Effector CD8-positive, alpha-beta T cell (primary cell): Measurements from ENCODE around the gene AIRE.
"Not testable (repeated sequence)": the region's sequence is repeated elsewhere in the genome, so short reads cannot be mapped to it uniquely, and the experiment has no call there.

Experiments used
- DNase-seq: peaks from one replicate; lab custom pipeline; 2025; lab: John Stamatoyannopoulos, UW
- total RNA-seq, 4 experiments: gene quantifications; one replicate each; lab custom pipeline; 2026; lab: John Stamatoyannopoulos, UW

Gene AIRE
- 0 reads per million in 4 experiments for total RNA-seq

DNA sequence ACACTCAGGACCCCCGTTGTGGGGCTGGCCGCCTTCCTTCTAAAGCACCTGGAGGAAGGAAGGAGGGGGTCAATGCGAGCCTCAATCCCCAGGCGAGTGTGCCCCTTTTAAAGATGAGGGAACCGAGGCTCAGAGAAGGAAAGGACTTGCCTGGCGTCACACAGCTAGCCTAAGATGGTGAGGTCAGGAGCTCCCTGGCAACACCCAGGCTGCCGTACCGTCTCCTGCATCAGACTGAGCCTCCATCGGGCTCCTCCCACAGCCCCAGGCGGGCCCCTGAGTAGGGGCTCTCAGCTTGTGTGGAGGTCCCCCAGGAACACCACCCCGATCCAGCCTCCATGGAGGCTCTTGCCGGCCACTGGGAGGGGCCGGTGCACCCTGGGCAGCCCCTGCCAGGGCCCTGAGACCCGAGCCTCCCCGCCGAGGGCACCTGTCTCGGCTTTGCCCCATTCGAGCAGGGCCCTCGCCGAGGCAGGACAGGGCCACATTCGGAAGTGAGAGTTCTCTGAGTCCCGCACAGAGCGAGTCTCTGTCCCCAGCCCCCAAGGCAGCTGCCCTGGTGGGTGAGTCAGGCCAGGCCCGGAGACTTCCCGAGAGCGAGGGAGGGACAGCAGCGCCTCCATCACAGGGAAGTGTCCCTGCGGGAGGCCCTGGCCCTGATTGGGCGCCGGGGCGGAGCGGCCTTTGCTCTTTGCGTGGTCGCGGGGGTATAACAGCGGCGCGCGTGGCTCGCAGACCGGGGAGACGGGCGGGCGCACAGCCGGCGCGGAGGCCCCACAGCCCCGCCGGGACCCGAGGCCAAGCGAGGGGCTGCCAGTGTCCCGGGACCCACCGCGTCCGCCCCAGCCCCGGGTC, at the start of gene AIRE:
Gene AIRE (plus strand): TSS at position 739 of the 855 bp plus-strand sequence. CDS start 131 bp downstream, outside the sequence.
- DNase-seq: no peak

DNA sequence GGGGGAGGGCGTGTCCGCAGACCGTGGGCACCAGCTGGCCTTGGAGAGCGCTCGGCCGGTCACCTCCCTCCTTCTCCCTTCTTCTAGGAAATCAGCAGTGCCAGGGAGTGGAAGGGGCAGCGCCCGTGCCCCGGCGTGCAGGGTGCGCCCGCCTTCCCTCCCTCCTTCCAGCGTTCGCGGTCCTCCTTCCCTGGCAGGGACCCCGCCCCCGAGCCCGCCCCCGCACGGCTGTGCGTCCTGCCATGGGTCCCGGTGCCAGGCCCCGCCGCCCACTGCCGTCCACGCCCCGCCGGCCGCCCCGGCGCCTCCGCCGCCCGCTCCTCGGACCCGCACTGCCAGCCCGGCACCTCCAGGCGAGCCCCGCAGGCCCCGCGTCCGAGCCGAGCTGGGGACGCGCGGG, 45.3 kb upstream of the AIRE start:
- not testable (repeated sequence) for DNase-seq

DNA sequence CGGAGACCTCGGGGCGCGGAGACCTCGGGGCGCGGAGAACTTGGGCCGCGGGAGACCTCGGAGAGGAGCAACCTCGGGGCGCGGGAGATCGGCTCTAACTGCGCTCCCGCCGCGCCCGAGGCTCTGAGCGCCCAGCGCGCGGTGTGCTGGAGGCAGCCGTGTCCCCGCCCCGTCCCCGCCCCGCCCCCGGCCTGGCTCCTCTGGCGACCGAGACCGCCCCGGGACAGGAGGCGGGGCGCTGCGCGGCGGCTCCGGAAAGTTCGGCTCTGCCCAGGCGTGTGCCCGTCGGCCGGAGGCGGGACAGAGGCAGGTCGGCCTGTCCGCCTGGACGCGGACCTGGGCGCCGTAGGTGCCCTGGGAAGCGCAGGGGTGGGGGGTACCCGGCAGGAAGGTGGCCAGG, 44.8 kb upstream of the AIRE start, which contains the start of gene ICOSLG:
Gene ICOSLG (minus strand): TSS at position 102 of the 400 bp plus-strand sequence. CDS start 126 bp downstream, outside the sequence.
- DNase-seq: not testable (repeated sequence)

DNA sequence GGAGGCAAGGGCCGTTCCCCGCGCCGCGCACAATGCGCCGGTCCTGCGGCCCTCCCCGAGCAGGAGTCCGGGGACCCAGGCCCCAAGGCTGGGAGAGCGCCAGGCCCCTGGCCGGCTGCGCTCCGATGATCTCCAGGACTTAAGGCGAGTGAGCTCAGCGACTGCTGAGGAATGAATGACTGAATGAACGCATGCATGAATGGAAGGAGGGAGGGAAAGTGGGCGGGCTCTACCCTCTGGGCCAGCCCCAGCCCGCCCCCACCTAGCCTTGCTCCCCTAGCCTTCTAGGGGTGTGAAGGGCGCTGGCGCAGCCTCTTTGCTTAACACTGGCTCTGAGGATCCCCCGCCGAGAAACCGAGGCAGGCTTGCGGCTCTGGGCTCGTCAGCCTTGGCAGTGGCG, 44.4 kb upstream of the AIRE start:
- DNase-seq: not testable (repeated sequence)

DNA sequence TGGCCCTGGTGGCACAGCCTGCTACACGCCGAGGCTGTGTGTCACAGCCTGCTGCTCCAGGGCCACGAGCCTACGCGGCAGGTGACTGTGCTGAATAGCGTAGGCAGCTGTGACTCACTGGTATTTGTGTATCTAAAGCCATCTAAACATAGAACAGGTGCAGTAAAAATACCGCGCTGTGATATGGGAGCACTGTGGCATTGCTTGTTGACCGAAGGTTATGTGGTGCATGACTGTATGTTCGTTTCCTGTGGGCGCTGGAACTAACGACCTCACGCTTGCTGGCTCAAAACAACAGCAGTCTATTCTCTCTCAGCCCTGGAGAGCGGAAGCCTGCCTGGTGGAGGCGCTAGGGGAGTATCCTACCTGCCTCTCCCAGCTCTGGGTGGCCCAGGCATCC, 41.7 kb upstream of the AIRE start:
- not testable (repeated sequence) for DNase-seq

DNA sequence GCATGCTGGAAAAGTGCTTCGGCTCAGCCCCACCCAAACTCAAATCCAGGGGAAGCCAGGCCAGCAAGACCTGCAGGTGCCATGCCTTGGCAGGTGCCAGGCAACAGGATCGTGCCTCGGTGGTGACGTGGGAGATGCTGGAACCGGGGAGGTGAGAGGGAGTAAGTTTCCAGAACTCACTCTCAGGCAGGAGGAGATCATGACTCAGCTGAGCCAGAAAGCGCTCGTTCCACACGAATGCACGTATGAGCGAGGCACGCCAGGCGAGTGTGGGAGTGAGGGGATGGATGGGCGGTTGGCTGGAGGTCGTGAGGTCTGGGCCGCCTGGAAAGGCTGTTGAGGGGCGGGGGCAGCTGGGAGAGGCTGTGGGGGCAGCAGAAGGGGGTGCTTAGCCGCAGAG, 37.8 kb upstream of the AIRE start:
- DNase-seq: not testable (repeated sequence)

DNA sequence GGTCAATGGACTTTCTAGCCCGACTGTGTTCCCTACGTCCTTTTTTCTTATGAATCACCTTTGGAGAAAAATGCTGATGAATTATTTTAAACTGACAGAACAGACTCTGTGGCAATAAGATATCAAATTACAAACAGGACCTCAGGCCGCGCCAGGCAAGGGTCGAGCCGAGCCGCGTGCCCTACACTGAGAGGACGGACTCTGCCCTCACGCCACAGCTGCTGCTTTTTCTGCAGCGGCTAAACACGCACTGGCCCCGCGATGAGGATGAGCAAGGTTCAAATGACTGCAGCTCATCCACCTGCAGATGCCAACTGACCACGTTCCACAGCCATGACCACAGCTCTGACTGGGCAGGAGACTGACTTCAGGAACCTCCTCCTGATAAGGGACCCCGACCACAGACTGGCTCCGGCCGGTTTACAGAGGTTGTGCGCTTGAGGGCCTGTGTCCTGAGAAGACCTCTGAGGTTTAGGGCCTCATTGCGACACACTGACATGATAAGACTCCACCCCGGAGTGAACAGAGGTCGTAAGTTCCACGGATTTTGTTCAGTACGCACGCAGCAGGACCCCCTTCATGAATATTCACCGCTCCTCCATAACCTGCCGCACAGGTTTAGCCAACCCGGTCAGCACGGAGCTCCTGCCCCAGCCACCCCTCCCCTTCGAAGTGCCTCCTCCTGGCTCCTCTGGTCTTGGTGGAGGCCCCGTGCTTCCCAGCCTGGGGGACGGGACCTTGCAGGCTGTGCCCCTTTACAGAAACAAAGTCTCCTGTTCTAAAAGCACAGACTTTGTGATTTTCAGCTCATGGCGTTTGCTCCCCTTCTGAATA, 36.3 kb upstream of the AIRE start:
- DNase-seq: not testable (repeated sequence)

DNA sequence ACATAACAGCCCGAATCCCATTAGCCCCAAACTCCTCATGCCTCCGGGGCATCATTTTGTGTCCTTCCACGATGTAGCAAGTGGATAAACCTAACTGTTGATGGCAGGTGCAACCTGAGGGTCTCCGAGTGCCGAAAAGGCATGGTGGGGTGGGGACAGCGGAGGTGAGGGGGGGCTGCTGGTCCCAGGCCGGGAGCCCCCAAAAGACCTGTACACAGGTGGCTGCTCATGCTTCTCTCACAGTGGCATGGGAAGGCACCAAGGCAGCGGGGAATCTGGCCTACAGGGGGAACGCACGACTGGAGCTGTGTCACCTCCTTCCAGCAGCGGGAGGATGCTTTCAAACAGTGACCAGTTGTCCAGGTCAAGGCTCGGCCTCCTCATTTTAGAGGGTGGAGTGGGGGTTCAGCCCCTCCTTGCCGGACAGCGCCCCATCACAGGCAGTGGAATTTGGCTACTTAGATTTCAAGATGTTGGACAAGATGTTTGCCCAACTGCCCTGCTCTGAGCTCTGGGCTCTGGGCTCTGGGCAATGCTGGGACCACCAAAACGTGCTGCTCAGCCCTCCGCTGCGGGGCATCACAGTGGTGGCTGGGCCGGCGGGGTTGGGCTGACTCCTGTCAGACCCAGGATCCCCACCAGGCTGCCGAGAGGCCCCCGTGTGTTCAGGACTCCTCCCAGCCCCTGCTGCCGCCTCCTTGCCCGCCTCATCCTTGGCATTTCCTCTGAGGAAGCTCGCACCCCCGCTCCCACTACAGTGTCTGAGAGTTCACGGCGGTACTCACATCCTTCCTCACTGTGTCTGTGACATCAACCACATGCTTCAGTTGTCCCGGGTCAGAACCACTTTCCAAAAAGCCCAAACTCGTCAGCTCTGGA, 31.6 kb upstream of the AIRE start:
- no peak for DNase-seq

DNA sequence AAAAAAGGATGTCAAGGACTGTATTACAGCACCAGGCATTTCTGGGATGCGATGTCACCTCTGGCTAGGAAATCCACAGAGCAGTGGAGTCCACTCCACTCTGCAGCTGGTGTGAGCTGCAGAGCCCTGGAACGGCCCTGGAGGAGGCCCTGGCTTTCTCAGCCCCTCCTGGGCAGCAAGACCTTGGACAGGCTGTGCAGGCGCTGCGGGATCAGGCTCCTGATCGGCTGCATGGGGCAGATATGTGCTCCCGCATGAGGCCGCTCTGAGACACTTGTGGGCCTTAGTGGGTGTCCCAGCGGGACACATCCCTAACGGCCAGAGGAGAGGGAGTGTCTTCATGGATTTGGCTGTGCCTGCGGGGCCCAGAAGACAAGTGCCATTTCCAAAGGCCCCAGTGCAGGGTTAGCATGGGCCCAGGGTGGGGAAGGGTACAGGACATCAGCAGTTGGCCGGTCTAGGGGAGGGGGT, 30.1 kb upstream of the AIRE start:
- no peak for DNase-seq

DNA sequence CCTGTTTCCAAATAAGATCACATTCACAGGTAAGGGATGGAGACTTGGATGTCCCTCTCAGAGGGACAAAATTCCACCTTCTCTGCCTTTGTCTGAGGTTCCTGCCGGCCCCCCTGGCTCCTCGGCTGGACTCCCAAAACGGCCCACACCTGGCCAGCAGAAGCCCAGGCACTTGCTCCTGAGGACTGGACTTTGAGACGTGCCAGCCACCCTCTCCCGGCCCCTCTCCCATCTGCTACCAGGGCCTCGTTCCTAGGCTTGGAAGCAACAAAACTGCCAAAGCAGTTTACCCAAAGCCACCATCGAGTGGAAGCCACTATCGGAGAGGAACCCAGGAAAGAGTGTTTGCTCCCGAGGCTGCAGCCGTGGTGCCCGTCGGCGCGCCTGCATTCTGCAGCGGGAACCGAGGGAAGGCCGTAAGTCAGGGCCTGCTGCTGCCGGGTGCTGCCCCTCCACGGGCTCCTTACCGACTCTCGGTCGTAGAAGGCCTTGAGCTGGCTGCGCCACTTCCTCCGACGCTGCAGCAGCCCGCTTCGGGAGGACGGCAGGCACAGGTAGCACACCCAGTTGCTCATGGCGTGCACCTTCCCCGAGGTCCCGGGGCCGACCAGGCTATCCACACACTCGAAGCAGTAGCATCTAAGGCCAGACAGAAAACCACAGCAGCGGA, 27.5 kb upstream of the AIRE start:
- DNase-seq: no peak

DNA sequence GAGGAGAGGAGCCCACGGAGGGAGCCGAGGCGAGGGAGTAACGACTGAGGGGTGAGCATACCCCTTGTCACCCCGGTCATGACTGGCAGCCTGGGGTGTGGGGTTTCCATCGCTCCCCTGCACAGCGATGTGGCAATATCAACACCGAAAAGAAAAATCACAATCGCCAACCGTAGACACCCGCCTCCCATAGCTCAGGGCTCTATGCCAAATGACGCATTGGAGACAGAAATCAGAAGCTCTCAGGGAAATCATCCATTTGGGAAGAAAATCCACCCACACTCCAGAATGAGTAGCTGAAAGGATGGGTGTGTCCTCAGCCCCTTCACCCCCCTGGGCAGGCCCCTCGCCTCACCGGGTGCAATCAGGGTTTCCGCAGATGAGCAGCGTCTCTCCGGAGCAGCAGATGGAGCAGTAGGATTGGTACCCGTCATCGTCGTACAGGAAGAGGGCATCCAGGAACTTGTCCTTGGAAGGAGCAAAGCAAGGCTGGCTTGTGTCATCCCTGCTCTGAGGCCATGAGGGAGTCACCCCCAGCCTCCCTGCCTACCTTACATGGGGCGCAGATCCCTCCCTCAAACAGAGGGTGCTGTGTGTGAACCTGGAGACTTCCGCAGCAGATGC, 26.5 kb upstream of the AIRE start:
- DNase-seq: no peak

DNA sequence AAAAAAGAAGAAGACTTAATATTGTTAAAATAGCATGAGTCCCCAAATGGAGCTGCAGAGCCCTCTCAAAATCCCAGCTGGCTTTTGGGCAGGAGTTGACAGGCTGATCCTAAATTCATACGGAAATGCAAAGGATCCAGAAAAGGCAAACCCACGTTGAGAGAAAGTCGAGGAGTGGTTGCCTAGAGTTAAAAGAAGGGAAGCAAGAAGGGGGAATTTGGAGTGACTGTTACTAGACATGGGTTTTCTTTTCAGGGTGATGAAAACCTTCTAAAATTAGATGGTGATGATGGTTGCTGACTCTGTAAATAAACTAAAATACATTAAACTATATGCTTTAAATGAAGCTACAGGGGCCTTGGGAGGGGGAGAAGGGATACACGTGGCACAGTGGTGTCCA, 25.6 kb upstream of the AIRE start:
- DNase-seq: no peak

DNA sequence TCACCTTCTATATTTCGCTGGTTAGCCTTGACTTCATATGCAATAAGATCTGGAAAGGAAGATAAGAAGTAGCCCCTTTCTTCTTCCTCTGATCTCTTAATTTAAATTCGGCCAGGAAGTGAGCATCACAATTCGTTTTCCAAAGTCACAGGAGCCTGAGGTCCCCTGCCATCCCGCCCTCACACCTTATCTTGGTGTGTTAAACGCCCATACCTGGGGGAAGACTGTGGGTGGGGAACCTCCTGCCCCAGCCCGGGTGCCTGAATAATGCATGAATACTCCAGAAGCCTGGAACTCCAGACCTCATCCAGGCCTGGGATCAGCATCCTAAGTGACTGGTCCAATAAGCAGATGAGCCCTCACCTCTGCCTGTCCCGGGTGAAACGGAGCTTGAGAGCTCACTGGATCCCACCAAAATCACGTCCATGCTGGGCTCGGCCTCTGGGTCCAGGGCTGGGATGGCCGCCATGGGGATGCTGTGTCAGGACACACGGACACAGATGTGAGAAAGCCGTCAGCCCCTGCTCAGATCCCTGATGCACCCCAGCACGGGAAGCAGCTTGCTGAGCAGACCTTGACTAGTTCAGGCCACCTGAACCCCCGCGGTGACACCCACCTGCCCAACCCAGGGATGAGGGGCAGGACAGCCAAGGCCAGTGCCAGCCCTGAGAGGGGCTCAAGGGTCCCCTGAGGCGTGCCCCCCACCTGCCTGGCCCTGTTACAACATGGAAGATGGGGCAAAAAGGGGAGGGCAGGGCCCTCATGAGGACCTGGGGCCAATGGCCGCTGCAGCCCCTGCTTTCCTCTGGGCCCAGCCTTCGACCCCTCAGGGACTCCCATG, 24.7 kb upstream of the AIRE start:
- DNase-seq: no peak

DNA sequence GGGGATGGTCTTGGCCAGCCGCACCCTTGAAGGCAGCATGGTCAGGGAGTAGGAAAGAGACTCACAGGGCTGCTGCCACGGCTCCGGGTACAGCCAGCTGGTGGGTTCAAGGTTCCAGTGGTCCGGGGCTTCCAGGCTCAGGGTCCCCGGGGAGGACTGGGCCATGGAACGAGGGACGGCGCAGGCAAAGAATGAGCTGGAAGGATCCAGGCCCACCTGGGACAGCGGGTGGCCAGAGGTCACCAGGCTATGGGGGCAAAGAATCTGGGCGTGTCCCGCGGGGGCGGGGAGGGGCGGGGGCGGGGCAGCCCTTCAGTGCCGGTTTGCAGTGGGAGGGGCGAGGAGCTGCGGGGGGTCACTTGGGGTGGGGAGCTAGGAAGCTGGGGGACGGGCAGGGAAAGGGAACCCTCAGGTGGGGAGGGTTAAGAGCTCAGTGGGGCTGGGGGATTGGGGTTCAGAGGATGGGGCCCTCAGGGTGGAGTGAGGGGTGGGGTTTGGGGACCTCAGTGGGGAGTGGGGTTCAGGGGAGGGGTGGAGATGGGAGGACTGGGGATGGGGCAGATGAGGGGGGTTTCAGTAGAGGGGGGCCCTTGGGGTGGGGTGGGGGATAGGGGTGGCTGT, 23.9 kb upstream of the AIRE start, which contains the start of gene DNMT3L:
Gene DNMT3L (minus strand): TSS at position 223 of the 621 bp plus-strand sequence. CDS start 638 bp downstream, outside the sequence.
- no peak for DNase-seq

DNA sequence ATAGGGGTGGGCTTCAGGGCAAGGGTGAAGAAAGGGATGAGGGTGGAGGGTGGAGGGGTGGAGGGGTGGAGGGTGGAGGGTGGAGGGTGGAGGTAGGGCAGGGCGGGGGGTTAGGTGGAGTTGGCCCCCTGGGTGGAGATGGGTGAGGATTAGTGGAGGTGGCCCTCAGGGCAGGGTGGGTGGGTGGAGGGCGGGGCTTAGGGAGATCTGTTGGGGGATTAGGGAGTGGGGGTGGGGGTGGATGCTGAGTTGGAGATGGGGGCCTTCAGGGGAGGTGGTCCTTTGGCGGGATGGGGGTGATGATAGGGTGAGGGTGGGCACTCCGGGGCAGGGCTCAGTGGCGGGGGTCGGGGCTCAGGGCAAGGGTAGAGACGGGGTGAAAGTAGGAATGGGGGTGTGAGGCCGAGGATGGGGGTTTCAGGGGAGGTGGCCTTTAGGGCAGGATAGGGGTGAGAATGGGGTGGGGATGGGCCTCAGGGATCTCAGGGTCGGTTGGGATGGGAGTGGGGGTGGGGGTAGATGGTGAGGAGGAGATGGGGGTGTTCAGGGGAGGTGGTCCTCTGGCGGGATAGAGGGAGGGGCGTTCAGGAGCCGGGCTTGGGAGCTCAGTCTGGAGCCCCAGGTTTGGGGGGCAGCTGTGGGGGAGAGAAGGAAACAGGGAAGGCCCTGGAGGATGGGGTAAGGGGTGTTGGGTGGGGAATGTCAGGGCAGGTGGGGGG, 23.2 kb upstream of the AIRE start:
- no peak for DNase-seq

DNA sequence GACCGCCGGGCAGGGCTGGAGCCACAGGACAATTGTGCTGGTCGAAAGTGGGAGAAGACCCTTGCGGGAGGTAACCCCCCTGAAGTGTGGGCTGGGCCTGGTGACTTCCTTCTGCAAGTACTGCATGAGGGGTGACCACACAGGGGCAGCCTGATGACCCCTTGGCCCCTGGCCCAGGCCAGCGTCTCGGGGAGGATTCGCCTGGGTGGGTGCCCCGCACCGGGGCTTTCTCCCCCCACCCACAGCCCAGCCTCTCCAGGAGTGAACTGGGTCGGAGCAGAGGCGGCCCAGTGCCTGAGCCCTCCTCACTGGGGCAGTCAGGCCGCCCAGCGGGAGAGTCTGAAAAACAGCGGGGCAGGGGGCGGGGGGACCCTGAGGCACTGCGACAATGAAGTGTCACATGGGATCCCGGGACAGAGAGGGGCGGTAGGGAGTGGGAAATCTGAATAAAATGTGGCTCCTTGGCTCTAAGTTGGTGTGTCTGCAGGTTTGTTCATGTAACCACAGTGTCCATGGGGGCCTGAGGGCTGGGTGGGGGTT, 22.4 kb upstream of the AIRE start:
- no peak for DNase-seq

DNA sequence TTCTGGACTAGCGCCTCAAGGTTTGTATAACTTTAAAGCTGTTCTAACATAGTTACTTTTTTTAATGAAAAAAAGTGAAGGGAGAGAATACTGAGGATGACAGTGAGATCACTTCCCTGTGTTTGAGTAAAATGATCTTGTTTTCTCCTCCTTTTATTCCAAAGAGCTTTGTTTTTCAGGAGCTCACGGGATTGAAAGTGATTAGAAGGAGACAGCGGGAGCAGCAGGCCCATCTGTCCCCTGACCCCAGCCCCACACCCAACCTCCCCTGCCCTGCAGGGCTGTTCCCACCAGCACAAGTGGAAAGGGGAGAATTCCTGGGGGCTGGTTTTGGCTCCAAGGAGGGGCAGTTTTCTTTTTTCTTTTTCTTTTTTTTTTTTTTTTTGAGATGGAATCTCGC, 21.9 kb upstream of the AIRE start:
- DNase-seq: no peak

DNA sequence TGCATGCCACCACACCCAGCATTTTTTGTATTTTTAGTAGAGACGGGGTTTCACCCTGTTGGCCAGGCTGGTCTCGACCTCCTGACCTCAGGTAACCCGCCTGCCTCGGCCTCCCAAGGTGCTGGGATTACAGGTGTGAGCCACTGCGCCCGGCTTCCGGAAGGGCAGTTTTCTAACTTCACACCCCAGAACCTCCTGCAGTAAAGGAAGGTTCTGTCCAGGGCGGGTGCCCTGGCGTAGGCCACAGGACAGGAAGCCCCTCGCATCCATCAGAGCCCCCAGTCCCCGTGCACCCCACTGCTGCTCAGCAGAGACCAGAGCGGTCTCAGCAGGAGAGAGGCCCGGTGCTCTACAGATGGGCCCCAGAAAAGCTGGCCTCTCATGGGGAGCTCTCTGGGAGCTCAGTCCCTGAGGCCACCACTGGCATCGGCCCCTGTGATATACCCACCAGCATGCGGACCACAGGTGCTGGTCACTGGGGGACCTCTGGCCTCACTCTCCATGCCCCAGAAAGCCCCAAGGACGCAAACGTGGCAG, 19.9 kb upstream of the AIRE start:
- DNase-seq: no peak
